ENCODE data around the gene GALNT2. TPM values are rescaled to one million over a fixed set of nuclear protein-coding genes. Genes with fewer than 3 reads are reported as not detected.
A peak's percentile ranks its signal among the peaks of the same experiment; 100 is the strongest.

Gene GALNT2
- total RNA-seq, 1 donor from 2014 or later, result 66.3 TPM

DNA sequence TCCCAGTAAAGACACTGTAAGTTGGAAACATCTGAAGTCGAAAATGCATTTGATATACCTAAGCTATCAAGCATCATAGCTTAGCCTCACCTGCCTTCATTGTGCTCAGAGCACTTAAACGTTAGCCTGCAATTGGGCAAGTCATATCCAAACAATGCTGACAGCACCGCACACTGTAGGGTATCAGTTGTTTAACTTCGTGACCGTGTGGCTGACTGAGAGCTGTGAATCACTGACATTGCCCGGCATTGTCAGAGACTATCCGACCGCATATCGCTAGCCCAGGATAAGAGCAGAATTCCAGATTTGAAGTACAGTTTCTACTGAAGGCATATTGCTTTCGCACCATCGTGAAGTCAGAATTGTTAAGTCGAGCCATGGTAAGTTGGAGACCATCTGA lies 41.5 kb downstream of the GALNT2 start:
- H3K27me3 Mint-ChIP-seq, result peaks cover 9% of the 10 kb centered on the region
- no peak overlapping the region for H3K4me3 Mint-ChIP-seq
- peaks cover 65% of the 10 kb centered on the region for H3K4me1 Mint-ChIP-seq (ENCODE audit: unreplicated experiment)
- DNase-seq (ENCODE audit: extremely low spot score, unreplicated experiment), result no peak
- no peaks in the 10 kb centered on the region for H3K36me3 Mint-ChIP-seq
- no peak overlapping the region for H3K27ac Mint-ChIP-seq
- no peak for TF ChIP-seq CTCF (conservative IDR thresholded peaks at IDR 0.05)
- no peaks in the 10 kb centered on the region for H3K9me3 Mint-ChIP-seq

DNA sequence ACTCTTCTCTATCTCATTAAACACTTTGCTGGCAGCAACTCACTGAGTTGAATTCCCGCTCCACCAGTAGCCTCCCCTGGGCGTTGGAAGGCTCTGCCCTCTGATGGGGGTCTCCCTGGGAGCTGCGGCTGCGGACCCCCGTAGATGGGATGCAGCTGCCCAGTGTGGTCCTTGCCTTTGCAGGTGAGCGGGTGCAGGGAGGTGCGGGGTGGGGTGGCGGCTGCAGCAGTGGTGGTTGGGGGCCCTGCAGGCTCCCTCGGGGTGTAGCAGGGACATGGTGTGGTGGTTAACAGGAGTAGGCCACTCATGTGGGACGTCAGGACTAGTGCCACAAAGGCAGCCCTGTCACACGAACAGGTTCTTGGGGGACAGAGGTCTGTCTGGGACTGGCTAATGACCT lies 42.0 kb downstream of the GALNT2 start:
- Mint-ChIP-seq H3K9me3 (no peaks in the 10 kb centered on the region), H3K27ac (no peak overlapping the region), H3K27me3 (peaks cover 9% of the 10 kb centered on the region), H3K4me1 (ENCODE audit: unreplicated experiment) (peaks cover 65% of the 10 kb centered on the region), H3K36me3 (no peaks in the 10 kb centered on the region), H3K4me3 (no peak overlapping the region)
- no peak for TF ChIP-seq CTCF (conservative IDR thresholded peaks at IDR 0.05)
- DNase-seq (ENCODE audit: extremely low spot score, unreplicated experiment), result no peak

GRCh38 chr1:230109895-230110667 lies 43.0 kb downstream of the GALNT2 start:
- Mint-ChIP-seq H3K27me3 (peaks cover 9% of the 10 kb centered on the region), H3K4me3 (peak overlapping the region; percentile 33), H3K36me3 (peaks cover 4% of the 10 kb centered on the region), H3K27ac (peak overlapping the region; percentile 73), H3K9me3 (no peaks in the 10 kb centered on the region), H3K4me1 (ENCODE audit: unreplicated experiment) (peaks cover 63% of the 10 kb centered on the region)
- TF ChIP-seq CTCF (conservative IDR thresholded peaks at IDR 0.05), result no peak
- DNase-seq (ENCODE audit: extremely low spot score, unreplicated experiment), result no peak

DNA sequence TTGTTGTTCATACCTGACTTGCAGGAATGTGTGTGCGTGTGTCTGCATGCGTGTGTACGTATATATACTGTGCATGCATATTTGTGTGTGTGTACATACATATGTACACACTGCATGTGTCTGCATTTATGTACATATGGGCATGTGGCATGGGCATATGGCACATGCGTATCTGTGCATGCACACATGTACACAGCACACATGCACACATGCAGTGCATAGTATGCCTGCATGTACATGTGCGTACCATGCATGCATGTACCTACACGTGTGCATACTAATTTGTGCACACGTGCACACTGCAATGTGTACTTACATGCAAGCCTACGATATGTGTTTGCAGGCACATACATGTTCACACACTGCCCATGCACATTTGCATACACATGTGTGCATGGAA lies 43.9 kb downstream of the GALNT2 start:
- peaks cover 12% of the 10 kb centered on the region for H3K27me3 Mint-ChIP-seq
- peaks cover 58% of the 10 kb centered on the region for H3K4me1 Mint-ChIP-seq (ENCODE audit: unreplicated experiment)
- H3K9me3 Mint-ChIP-seq, result no peaks in the 10 kb centered on the region
- H3K4me3 Mint-ChIP-seq, result no peak overlapping the region
- TF ChIP-seq CTCF (conservative IDR thresholded peaks at IDR 0.05), result no peak
- peaks cover 7% of the 10 kb centered on the region for H3K36me3 Mint-ChIP-seq
- no peak for DNase-seq (ENCODE audit: extremely low spot score, unreplicated experiment)
- H3K27ac Mint-ChIP-seq, result no peak overlapping the region

DNA sequence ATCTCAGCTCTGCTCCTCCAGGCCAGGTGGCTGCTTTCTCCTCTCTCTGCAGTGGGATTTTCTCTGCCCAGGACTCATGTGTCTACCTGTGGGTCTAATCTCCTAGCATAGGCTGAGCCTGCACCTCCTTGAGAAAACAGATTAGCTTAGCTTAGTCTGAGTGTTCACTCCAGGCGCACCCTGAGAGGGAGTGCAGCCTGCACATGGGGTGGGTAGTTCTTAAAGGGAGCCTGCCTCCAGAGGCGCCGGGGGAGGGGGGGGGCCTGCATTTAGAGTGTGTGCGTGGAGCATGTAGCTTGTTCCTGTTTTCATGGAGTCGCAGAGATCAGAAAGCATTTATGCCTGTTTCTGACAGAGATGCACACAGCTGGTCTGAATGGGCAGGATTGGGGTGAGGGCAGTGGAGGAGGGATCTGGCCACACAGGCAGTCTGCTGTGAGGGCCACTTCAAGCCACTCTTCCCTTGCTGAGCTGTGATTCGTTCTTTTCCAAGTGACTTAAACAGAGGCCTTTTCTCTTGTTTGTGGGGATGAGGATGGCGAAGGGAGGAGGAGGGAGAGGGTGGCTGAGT lies 45.2 kb downstream of the GALNT2 start:
- Mint-ChIP-seq H3K9me3 (no peaks in the 10 kb centered on the region), H3K27me3 (peaks cover 8% of the 10 kb centered on the region), H3K4me1 (ENCODE audit: unreplicated experiment) (peaks cover 50% of the 10 kb centered on the region), H3K4me3 (no peak overlapping the region), H3K36me3 (peaks cover 8% of the 10 kb centered on the region), H3K27ac (peak overlapping the region; percentile 71)
- no peak for DNase-seq (ENCODE audit: extremely low spot score, unreplicated experiment)
- TF ChIP-seq CTCF (conservative IDR thresholded peaks at IDR 0.05), result no peak

Data from type B pancreatic cell (in vitro differentiated cells).